ENCODE data around the gene CEP112.

The CEP112 gene

DNA sequence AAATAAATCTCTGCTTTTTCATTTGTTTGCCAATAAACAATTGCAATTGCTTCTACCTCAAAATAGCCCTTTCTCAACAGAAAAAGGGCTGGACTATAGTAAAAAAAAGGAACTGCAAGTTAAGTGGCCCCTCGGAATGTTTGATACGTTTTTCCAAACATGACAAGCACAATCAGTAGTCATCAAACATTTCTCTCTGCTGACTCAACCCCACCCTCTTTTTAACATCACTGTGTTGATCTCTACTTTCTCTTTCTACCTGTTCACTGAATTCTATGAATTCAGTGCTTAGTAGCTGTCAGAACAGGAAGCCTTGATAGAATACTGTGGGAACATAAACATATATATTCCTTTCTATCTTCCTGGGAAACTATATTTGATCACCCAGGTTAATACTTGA, 514.0 kb downstream of the CEP112 start:
- H3K27ac ChIP-seq, result no peak overlapping the region
- TF ChIP-seq CTCF (conservative IDR thresholded peaks at IDR 0.05), result no peak
- TF ChIP-seq ZFX (IDR thresholded peaks at IDR 0.05), result no peak

DNA sequence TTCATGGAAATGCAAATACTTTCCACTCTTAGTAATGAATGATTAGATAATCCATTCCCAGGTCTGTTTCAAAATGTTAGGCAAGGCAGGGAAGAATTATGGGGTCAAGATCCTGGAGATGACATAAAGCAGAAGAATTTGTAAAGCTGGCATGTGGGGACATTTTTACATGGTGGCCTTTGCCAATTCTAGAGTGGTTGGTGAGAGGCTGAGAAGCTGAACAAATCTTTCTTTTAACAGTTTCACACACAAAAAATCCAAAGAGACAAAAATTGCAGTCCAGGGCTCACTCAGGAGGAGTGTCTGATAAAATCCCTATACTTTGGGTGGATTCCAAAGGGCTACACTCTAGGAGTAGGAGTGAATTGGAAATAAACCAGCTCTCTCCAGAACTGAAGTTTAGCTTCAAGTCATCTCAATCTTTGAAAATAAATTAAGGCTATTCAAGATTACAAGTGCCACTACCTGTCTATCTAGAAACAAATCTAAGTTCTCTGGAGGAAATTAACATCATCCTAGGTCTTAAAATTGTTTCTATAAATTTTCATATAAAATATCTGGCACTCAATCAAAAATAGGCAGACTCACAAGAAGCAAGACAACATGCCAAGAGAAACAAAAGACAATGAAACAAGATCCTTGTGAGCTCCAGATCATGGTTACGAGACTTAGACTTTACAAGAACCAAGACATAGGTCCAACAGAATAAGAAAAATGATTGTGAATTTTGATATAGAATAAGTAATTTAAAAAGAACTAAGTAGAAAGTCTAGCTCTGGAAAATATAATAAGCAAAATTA, 517.5 kb downstream of the CEP112 start:
- H3K27ac ChIP-seq, result peak overlapping the region; percentile 60
- TF ChIP-seq CTCF (conservative IDR thresholded peaks at IDR 0.05) (no peak), ZFX (IDR thresholded peaks at IDR 0.05) (no peak)

- no peak for TF ChIP-seq CTCF (conservative IDR thresholded peaks at IDR 0.05)
- H3K27ac ChIP-seq, result no peak overlapping the region
These were observed 521.1 kb downstream of the CEP112 start for GRCh38 chr17:65670667-65671371.

DNA sequence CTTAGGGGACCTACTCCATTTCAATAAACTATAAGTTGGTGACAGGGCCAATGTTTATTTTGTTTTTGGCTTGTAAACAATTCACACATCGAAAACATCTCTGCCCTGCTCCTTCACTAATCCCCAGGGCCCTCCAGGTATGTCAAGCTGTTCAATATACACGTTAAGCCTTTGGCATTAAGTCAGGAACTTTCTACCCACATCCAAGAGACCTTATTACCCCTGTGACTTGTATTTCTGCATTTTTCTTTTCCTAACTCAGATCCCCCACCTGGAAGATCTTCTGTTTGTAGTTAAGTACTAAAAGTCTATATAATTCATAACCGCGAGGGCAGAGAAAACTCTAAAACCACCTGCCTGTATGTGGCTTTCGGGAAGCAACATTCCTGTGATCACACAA, 523.7 kb downstream of the CEP112 start:
- no peak overlapping the region for H3K27ac ChIP-seq
- no peak for TF ChIP-seq CTCF (conservative IDR thresholded peaks at IDR 0.05)
- TF ChIP-seq ZFX (IDR thresholded peaks at IDR 0.05), result no peak

GRCh38 chr17:65667656-65668055, 524.3 kb downstream of the CEP112 start:
- TF ChIP-seq CTCF (conservative IDR thresholded peaks at IDR 0.05), result no peak
- no peak for TF ChIP-seq ZFX (IDR thresholded peaks at IDR 0.05)
- H3K27ac ChIP-seq, result no peak overlapping the region

GRCh38 chr17:65666876-65667321, 525.0 kb downstream of the CEP112 start:
- no peak for TF ChIP-seq ZFX (IDR thresholded peaks at IDR 0.05)
- no peak overlapping the region for H3K27ac ChIP-seq

DNA sequence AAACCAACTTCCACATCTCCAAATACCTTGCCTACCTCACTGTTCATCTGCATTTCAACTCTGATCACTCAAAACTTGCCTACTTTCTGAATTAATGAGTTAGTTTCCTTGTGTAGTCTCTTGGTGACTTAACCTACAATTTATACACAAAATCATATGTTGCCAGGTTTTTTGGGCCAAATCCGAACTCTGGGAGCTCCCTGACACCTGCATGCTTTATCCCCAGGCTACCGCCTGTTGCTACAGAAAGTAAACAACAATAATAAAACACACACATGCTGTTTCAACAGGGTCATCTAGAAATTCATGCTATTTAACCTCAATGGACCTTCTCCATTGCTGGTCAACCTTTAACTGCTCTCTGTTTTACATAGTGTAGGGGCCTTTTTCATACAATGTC, 526.0 kb downstream of the CEP112 start:
- no peak overlapping the region for H3K27ac ChIP-seq
- TF ChIP-seq ZFX (IDR thresholded peaks at IDR 0.05) (no peak), CTCF (conservative IDR thresholded peaks at IDR 0.05) (no peak)

Measured in C4-2B (cell line).